GM18502 (cell line): Measurements from ENCODE around the gene COQ2.
"Not testable (repeated sequence)": the region's sequence is repeated elsewhere in the genome, so short reads cannot be mapped to it uniquely, and the experiment has no call there.

Experiments used
- ATAC-seq: cut with Tn5 transposase; IDR thresholded peaks from one replicate; pipeline ENCODE4 v1.9.1; 2021; ENCODE audit warnings: mild to moderate bottlenecking; ENCODE audit not compliant: unreplicated experiment, poor library complexity

The COQ2 gene

DNA sequence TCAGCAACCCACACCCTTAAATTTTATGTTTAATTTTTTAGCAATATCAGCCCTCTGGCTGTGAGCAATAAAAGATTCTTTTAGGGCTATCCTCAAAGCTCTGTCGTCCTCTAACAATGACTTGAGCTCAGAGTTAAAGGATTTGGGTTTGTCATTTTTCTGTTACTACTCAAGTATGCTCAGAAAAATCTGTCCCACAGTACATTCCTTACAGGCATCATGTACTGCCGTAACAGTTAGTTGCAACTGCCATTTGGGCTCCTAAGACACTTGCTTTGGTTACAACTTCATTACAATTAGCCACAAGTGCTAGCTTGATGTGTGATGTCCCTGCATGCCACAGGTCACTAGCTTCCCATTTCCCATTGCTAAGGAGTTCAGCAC, 33.2 kb downstream of the COQ2 start:
- ATAC-seq = no peak

DNA sequence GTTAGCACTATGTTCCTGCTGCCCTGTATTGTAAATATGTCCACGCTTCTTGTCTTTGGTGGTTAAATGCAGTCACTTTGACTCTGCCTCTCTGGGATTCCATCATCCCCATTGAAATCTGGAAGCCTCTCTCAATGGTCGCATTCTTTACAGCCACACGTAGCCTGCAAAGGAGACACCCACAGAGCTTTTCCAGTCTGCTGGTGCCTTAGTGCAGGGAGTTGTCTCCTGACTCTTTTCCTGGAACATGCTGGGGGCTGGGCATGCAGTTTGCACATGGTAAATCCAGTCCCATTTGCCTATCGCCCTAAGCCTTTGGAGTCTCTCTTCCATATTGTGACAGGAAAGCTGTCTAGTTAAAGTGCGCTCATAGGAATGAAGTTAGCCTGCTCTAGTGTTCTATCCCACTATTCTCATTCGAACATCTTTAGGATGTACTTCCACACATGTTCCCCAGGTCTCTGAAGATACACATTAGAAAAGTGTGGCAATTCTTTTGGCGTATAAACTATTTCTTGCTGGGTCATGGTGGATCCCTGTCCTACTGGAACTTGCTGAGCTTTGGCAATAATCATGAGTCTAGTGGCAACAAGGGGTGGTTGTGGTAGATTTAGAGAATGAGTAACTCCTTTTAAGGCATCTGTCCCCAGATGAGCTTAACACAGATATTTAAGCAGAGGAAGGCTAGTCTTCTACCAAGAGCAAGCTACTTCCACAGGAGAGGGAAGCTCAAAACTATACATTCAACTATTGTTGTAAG, 33.7 kb downstream of the COQ2 start:
- no peak for ATAC-seq

DNA sequence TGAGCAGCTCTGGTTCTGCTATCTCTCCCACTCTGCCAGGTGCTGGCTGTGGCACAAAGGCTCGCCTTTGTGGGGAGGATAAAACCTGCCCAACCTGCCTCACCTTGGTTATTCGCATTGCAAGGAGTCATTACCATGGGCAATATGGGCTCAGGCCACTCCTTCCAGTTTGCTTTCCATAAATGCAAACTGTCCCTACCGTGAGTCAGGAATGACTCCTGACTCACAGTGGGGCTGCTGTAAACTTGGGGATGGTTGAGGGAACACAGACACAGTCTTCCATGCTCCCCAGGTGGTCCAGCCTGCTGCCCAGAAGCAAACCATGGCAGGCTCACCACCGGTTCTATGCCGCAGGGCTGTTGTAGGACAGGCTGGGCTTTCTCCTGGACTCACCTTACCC, 36.1 kb downstream of the COQ2 start:
- no peak for ATAC-seq

DNA sequence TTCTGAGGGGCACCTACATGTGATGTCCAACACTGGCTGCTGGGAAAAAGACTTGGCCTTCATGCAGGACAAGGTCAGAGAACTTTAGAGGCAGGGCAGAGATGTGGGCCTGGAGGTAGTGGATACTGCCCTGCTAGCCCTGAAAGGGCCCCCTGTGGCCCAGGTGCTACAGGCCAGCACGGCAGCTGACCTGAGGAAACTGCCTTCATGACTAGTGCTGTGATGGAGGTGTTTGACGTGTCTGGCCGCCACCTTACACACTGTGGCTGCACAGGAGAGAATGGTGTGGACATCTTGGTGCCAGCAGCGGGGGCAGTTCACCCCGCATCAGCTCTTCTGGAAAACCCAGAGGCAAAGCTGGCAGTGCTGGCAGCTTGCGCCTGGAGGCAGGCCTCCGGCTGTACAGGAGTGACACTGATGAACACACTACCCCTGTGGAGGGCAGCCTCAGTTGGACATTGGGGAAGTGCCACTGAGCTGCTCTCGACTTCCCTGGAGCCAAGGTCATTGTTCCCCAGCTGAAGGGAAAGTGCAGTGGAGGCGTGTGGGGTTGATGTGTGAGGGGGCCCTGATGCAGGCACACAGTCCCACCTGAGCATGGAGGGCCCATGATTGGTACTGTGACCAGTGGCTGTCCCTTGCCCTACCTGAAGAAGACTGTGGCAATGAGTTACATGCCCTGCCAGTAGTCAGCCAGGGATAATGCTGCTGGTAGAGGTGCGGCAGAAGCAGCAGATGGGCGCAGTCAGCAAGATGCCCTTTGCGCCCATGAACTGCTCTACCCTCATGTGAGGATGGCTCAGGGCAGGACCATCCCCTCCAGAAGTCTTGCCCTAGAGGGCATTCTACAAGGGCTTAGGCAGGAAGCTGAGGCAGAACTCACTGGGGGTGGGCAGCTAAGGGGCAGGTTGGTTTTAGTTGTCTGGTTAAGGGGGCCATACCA, 36.9 kb downstream of the COQ2 start:
- ATAC-seq = no peak

DNA sequence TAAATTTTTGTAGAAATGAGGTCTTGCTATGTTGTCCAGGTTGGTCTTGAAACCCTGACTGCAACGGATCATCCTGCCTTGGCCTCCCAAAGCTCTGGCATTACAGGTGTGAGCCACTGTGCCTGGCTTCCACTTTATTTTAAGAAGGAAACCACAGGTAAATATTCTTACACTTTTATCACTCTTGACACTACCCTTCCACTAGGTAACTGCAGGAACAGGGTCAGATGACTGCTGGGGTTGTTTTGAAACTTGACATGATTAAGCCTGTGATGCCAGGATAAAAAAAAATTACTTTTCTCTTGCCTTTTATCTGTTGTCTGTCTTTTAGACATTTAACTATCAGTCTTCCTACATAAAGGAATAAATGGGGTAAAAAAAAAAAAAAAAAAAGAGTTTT, 43.5 kb downstream of the COQ2 start:
- no peak for ATAC-seq

DNA sequence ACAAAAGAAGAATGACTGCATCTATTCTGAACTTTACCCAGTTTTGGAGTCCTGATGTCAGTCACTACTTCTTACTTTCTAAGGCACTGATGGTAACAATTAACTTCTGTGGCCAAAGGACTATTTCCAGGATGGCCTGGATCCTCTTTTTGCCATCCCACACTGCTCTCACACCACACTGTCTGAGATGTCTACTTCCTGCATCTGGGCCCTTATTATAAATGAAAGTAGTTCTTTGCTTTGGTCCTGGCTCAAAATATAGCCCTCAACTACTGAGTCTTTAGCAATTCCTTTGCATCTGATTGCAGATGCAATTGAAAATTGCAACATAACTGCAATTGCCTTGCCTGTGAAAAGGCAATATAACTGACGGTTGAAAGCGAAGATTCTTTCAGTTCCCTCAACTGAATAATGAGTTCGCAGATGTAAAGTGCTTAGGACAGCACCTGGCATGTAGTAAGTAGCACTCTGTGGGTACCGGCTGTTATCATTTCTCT, 44.2 kb downstream of the COQ2 start:
- peak; percentile 93 for ATAC-seq

DNA sequence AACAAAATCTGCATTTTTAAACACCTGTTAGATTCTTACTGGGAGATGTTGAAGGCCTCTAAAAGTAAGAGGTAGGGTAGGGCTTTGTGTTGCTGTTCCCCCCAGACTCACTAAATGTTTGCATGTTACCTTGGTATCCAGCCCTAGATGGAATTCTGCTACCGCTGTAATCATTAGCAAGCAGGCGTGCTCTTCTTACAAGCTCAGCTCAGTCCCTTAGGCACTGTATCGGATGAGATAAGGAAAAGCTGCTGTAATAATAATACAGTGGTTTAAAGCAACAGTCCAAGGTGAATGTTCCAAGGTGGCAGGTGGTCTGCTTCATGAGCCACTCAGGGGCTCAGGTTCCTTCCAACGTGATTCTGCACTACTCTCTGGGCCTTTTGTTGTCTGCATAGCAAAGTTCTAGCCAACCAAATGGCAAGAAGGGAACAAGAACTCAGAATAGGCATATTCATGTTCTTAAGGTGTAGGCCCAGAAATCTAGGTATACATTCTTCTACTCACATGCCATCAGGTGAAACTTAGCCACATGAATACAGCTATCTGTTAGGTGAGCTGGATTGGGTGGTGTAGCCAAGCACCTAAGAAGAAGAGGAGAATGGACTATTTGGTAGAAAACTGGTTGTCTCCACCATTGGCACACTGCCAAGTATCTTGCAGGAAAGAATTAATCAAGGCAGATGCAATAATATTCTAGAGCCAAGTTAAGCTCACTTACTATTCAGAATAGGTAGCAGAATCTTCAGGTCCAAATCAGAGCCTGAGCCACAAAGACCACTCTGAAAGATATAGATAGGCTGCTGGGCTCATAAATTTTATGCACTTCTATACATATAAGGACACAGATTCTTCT, 46.0 kb downstream of the COQ2 start:
- ATAC-seq = no peak

DNA sequence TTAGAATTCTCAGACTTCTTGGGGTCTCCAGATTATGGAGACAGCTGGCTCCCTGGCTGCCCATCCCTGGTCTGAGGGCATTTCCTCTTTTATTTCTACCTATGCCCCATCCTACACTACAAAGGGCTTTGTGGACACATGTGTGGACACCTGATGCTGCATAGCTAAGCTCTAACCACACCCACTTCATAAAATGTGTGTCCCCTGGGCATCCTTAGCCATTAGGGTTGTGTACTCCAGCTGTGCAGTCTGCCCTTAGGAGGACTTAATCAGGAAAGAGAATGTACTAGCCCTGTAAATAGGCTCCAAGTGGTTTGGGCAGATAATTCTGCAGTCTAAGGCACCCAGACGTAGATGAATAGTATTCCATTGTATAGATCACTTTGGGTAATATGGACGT, 47.0 kb downstream of the COQ2 start:
- ATAC-seq = no peak

DNA sequence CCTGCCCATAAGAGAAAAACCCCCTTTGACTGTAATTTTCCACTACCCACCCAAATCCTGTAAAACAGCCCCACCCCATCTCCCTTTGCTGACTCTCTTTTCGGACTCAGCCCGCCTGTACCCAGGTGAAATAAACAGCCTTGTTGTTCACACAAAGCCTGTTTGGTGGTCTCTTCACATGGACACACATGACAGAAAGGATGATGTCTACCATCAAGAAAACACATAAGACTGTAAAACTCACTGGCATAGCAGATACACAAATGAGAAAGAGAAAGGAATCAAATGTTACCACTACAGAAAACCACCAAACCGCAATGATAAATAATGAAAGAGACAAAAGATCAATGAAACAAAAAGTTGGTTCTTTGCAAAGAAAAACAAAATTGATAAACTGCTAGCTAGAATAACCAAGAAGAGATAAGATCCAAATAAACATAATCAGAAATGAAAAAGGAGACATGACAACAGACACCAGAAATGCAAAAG, 48.9 kb downstream of the COQ2 start:
- peak; percentile 28 for ATAC-seq

DNA sequence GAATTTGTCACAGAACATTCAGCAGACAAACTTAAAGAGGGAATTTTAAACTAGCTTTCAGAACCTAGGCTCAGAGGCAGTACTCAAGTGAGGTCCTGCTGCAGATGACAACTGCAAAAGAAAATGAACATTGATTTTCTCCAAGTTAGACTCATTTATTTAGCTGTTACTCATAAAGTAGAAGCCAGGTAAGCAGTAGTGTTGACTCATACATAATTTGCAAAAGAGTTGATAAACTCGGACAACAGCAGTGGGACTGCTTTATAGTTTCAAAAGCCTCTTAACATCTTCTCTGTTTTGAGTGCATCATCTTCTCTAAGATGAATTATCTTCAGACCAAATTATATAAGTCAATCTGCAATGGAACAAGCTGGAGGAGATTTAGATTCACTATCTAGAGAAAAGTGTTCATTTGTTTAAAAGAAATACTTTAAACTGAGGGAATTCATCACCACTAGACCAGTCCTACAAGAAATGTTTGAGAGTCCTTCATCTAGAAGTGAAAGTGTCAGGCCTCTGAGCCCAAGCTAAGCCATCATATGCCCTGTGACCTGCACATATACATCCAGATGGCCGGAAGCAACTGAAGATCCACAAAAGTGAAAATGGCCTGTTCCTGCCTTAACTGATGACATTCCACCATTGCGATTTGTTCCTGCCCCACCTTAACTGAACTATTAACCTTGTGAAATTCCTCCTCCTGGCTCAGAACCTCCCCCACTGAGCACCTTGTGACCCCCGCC, 49.5 kb downstream of the COQ2 start:
- ATAC-seq = no peak

DNA sequence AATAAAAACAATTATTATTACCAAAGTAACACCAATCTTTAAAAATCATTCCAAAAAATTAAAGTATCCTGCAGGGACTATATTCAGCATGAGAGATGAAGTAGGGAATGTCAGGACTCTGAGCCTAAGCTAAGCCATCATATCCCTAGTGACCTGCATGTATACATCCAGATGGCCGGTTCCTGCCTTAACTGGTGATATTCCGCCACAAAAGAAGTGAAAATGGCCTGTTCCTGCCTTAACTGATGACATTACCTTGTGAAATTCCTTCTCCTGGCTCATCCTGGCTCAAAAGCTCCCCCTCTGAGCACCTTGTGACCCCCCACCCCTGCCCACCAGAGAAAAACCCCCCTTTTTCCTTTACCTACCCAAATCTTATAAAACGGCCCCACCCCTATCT, 50.2 kb downstream of the COQ2 start:
- ATAC-seq = not testable (repeated sequence)

DNA sequence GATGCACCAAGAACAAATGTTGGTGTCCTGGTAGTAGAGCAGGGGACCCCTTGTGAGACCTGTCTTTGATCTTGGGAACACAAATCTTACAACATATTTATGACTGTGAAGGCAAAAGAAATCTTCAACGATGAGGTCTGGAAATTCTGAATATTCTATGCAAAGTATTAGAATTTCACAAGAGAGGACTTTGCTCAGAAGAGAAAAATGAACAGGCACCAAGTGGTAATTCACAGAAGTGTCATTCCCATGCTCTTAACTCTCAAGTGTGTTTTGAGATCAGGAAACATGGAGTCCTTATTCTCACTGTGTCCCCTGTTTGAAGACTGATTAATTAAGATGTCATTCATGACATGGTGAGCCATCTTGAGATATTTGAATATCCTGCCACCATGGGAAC, 52.5 kb downstream of the COQ2 start:
- ATAC-seq = no peak

DNA sequence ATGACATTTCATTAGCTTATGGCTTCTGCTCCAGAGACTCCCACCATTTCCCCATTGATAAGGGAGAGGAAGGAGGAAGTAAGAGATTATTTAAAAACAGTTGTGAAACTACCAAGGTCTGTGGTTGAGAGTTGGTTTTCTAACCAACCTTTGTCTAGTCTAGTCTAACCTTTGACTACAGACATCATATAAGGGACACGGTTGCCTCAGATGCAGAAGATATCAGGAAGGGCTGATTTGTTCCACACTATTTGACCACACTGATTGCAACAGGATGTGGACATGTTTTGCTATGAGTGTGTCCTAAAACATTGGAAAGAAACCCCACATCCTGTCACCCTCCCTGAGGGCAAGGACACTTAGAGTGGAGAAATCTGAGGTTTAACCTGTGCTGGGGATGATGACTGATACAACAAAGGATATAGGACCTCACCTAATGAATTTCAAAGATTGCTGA, 53.0 kb downstream of the COQ2 start:
- ATAC-seq = peak; percentile 77

DNA sequence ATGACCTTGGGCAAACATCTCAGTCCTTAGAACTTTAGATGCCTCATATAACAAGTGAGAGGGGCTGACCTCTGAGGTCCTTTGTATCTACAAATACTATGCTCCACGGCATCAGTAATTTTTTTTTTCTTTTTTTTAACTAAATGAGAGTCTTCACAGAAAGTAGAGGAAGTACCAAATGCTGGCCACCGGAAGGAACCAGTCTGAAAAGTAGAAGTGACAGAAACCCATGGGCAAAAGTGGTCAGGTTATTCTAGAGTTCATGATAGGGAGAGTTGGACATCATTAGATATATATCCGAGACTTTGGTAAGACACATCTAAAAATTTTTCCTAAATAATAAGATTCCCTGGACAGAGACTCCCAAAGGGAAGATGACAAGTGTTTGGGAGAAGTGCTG, 53.7 kb downstream of the COQ2 start:
- ATAC-seq = no peak

DNA sequence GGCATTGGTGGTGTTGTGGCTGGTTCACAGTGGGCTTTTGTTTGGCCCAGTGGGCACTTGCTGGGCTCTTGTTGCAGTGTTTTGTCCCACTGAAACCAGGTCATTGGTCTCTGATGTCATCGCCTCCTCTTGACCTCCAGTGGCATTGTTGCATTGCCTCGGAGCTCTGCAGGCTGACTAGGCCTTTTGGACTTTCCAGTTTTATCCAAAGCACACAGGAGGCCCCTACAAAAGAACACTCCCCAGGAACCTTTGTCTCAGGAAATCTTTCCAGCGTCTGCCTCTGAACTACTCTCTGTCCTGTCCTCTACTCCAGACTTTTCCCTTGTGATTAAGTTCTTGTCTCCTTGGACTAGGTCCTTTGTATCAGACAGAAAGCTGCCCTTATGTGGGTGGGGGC, 54.8 kb downstream of the COQ2 start:
- no peak for ATAC-seq

DNA sequence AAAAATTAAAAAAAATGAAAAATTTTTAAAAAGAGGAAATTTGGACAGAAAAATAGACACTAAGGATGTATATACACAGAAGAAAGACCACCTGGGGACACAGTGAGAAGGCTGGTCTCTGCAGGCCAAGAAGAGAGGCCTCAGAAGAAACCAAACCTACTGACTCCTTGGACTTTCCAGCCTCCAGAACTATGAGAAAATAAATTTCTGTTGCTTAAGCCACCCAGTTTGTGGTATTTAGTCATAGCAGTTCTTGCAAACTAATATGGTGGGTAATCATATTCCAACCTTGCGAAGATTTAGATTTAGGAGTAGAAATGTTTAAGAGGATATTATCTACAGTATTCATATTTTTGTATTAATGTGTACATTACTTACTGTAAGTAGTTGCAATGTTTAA, 56.4 kb downstream of the COQ2 start:
- no peak for ATAC-seq

DNA sequence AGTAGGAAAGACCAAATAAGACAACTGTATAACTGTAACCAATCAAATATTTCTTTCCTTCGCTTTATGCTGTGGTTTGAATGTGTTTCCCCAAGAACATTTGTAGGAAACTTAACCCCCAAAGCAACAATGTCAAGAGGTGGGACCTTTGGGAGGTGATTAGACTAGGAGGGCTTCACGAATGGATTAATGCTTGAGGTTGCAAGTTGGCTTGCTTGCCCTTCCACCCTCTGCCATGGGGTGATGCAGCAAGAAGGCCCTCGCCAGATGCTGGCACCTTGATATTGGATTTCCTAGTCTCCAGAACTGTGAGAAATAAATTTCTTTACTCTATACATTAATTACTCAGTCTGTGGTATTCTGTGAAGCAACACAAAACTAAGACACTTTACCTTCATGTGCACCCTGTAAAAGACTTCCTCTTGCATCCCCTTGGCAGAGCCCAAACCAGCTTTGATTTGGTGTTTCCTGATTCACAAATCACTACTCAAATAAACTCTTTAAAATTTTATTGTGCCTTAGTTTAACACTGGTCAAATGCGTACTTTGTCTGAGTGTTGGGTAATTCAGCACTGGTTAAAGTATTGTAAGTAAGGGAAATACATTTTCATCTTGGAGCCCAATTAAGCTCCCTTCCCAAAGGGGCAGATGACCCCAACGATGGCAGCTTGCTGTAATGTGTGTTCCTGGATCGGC, 59.9 kb downstream of the COQ2 start:
- ATAC-seq = no peak

DNA sequence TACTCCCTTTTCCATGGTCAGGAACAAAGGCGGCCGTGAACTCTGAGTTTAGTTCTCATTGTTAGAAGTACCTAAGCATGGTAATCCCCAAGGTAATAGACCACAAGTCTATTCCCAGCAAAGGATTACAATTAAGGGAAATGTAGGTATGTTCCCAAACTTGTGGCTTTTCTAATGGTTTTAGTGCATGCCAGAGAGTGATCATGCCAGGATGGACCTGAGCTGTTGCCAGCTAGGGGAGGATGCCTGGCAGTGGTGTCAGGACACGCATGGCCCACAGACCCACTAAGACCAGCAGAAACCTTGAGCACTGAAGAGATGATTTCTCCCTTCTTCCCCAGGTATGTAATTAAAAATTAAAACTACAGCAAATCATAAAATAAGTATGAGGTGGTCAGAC, 60.8 kb downstream of the COQ2 start:
- no peak for ATAC-seq

DNA sequence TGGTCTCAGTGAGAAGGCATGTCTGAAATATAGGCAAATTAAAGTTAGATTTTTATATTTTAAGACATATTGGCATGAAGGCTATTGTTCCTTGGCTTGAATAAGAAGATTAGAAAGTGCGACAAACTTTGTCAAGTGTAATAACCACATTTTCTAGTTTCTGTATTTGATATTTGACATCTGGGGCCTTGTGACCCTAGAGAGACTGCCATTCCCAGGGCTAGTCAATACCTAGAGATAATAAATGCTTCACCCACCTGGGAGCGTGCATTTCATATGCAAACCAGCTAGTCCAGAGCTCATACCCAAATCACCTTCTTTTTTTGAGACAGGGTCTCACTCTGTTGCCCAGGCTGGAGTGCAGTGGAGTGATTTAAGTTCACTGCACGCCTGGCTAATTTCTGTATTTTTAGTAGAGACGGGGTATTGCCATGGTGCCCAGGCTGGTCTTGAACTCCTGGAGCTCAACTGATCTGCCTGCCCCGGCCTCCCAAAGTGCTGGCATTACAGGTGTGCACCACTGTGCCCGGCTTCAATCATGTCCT, 62.6 kb downstream of the COQ2 start:
- ATAC-seq = peak; percentile 55
